Progenitor cell of endocrine pancreas (in vitro differentiated cells): Measurements from ENCODE around the gene CD47. TPM values are rescaled to one million over a fixed set of nuclear protein-coding genes. Genes with fewer than 3 reads are reported as not detected.

Experiments
- DNase-seq: peaks from one replicate; pipeline ENCODE4 v3.0.0; 2021; ENCODE audit warnings: low spot score; ENCODE audit not compliant: unreplicated experiment
- H3K27ac Mint-ChIP-seq: 2 replicates; pipeline ENCODE4 v1.8.0; 2021; ENCODE audit warnings: mild to moderate bottlenecking, moderate library complexity, mixed read lengths
- H3K27me3 Mint-ChIP-seq: 2 replicates; pipeline ENCODE4 v1.8.0; 2021; ENCODE audit warnings: mixed read lengths
- H3K36me3 Mint-ChIP-seq: 2 replicates; pipeline ENCODE4 v1.8.0; 2022; ENCODE audit warnings: mixed read lengths; ENCODE audit not compliant: insufficient read depth
- H3K4me1 Mint-ChIP-seq: 2 replicates; pipeline ENCODE4 v1.8.0; 2021; ENCODE audit warnings: low read depth, mixed read lengths
- H3K4me3 Mint-ChIP-seq: 2 replicates; pipeline ENCODE4 v1.8.0; 2021; ENCODE audit warnings: low read depth, mild to moderate bottlenecking, moderate library complexity, mixed read lengths
- H3K9me3 Mint-ChIP-seq: 2 replicates; pipeline ENCODE4 v1.8.0; 2021; ENCODE audit warnings: low read depth, mixed read lengths
- total RNA-seq: library from RNA; stranded (reverse); gene quantifications from 2 replicates; pipeline ENCODE4 v1.2.1, GENCODE V29; 2021
- TF ChIP-seq, protein P1 (sequence below): fragments of 200-600 bp; sonication (generic); IDR thresholded peaks from one replicate; pipeline ENCODE4 v1.5.0; 2021; ENCODE audit warnings: antibody characterized with exemption, mild to moderate bottlenecking; ENCODE audit not compliant: unreplicated experiment

The CD47 gene
- total RNA-seq, 1 donor from 2014 or later, result 55.1 TPM

DNA sequence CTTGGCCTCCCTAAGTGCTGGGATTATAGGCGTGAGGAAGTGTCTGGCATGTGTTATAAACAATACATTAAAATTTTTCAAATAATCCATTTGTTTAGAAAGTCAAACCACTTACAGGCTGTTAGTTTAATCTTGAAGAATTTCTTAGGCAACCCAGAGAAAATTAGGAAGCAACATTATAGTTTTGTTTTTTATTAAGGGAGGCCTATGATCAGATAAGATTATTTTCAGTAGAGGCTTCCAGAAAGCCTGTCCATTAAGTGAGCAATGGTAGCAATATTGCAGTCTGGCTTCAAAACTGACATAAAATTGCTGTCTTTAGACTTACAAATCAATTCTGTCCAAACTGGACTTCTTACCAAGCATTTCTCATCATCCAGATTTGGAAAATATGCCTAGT is 49.6 kb downstream of the CD47 start:
- no peak for DNase-seq
- peaks cover 3% of the 10 kb centered on the region for H3K4me1 Mint-ChIP-seq
- H3K36me3 Mint-ChIP-seq, result peaks cover 5% of the 10 kb centered on the region
- H3K27me3 Mint-ChIP-seq, result no peaks in the 10 kb centered on the region
- H3K4me3 Mint-ChIP-seq, result no peak overlapping the region
- TF ChIP-seq, protein P1, sequence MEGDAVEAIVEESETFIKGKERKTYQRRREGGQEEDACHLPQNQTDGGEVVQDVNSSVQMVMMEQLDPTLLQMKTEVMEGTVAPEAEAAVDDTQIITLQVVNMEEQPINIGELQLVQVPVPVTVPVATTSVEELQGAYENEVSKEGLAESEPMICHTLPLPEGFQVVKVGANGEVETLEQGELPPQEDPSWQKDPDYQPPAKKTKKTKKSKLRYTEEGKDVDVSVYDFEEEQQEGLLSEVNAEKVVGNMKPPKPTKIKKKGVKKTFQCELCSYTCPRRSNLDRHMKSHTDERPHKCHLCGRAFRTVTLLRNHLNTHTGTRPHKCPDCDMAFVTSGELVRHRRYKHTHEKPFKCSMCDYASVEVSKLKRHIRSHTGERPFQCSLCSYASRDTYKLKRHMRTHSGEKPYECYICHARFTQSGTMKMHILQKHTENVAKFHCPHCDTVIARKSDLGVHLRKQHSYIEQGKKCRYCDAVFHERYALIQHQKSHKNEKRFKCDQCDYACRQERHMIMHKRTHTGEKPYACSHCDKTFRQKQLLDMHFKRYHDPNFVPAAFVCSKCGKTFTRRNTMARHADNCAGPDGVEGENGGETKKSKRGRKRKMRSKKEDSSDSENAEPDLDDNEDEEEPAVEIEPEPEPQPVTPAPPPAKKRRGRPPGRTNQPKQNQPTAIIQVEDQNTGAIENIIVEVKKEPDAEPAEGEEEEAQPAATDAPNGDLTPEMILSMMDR, result no peak
- no peaks in the 10 kb centered on the region for H3K9me3 Mint-ChIP-seq
- no peak overlapping the region for H3K27ac Mint-ChIP-seq

DNA sequence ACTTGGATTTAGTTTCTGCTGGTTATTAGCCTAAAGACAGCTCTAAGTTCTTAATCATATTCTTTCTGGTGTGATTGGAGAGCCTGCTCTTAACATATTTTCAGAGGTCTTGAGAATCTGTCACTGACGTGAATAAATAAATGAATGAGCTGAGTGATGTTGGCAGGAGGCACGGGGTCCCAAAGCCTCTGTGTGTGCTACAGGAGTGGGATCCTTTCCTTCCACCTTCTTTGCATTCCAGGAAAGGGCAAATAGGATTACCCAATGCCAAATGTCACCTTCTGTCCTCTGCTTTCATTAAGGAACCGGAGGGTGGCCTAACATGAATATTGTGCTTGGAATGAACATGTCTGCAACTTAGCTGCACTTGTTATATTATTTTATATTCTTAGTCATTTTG is 53.1 kb downstream of the CD47 start:
- Mint-ChIP-seq H3K4me3 (no peak overlapping the region), H3K36me3 (peaks cover 1% of the 10 kb centered on the region), H3K27ac (no peak overlapping the region), H3K9me3 (no peaks in the 10 kb centered on the region), H3K4me1 (peaks cover 18% of the 10 kb centered on the region), H3K27me3 (no peaks in the 10 kb centered on the region)
- TF ChIP-seq, protein P1, result no peak
- DNase-seq, result no peak

DNA sequence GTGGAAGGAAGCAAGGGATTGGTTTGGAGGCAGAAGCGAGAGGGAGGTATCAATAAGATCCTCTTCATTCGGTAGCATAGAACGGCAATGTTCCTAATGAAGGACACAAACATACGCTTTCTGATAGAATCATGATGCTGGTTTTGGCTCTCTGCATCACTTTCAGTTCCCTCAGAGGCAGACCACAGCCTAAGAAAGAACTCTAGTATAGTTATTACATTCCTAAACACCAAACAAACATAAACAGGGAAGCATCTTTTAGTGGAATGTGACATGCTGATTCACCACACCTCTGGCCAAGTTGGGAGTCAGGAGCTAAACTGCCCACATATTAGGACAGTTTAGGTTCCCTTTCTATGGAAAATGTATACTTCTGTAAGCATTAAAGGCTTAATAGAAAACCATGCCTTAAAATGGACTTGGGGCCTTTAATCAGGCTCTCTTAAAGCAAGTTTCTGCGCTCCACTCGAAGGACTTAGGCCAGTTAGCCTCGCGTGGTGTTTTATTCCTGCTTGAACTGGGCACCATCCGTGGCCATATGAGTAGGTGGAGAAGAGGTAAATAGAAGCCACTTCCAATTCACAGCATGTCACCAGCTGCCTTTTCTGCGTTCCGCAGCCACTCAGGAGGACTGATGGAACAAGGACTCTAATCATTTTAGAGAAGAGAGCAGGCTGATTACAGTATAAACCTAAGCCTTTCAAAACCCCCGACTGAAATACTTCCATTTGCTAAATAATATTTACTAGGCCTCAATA is 53.7 kb downstream of the CD47 start:
- DNase-seq, result no peak
- peaks cover 18% of the 10 kb centered on the region for H3K4me1 Mint-ChIP-seq

DNA sequence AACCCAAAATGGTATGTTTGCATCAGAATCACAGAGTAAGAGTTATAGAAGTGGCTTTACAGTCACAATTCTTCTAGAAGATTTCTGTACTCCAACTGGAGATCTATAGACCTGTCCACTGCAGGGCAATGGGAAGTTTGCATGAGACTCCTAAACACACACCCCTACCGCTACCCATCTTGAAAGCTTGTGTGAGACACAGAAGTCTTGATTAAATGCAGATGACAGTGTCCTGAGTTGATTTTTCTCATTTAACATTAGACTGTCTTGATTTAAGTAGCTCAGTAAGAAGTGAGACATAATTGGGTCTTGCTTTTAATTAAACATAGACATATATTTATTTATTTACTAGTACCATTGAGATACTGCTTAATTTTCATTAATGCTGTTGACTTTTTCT is 54.4 kb downstream of the CD47 start:
- Mint-ChIP-seq H3K4me3 (no peak overlapping the region), H3K4me1 (peaks cover 18% of the 10 kb centered on the region), H3K27me3 (no peaks in the 10 kb centered on the region), H3K36me3 (peaks cover 1% of the 10 kb centered on the region), H3K9me3 (no peaks in the 10 kb centered on the region), H3K27ac (no peak overlapping the region)
- DNase-seq, result no peak
- TF ChIP-seq, protein P1, result no peak

More for the DNA sequence above, 53.7 kb downstream of the CD47 start:
- Mint-ChIP-seq H3K36me3 (peaks cover 1% of the 10 kb centered on the region), H3K27me3 (no peaks in the 10 kb centered on the region), H3K9me3 (no peaks in the 10 kb centered on the region), H3K27ac (no peak overlapping the region), H3K4me3 (no peak overlapping the region)
- TF ChIP-seq, protein P1, result no peak

DNA sequence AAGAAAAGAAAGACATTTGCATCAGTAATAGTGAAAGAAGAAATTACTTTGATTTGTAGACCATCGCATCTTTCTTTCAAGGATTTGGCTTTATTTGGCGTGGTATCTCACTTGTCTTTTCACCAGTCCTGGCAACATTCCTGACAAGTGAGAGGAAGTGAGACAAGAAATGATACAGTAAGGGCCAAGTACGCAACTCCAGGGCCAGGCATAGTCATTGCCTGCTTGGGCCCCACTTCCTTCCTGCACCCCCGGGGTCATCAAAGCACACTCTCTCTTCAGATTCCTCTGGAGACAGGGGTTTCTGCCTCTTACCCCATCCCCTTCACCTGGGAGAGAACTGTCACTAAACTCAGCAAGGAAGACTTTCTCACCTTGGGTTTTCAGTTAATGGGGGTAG is 55.1 kb downstream of the CD47 start:
- TF ChIP-seq, protein P1, result no peak
- Mint-ChIP-seq H3K27ac (no peak overlapping the region), H3K9me3 (no peaks in the 10 kb centered on the region), H3K36me3 (peaks cover 1% of the 10 kb centered on the region), H3K27me3 (no peaks in the 10 kb centered on the region), H3K4me3 (no peak overlapping the region), H3K4me1 (peaks cover 18% of the 10 kb centered on the region)
- DNase-seq, result no peak
